ENCODE measurements around the gene ZNF652. TPM values are rescaled to one million over a fixed set of nuclear protein-coding genes. Genes with fewer than 3 reads are reported as not detected.

The ZNF652 gene
- total RNA-seq, 1 donor from 2014 or later, result 38.7 TPM

DNA sequence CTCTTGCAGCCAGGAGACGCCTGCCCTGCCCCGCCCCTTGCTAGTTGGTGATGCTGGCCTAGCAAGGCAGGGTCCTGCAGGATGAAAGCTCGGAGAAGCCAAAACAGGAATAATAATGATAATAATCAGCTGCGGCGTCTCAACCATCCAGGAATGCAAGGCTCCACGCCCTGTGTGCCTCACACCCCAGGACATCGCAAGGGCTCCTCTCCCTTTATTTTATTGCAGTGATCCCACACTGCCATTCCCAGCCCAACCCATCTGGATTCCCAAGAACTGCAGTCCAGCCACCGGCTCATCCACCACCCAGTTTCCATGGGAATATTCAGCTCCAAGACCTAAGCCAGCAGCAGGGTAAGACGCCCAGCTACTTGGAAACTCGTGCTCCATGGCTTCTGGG lies 21.0 kb upstream of the ZNF652 start:
- Mint-ChIP-seq H3K9me3 (ENCODE audit: unreplicated experiment) (peaks cover 6% of the 10 kb centered on the region), H3K27me3 (ENCODE audit: unreplicated experiment) (peaks cover 4% of the 10 kb centered on the region), H3K4me3 (ENCODE audit: unreplicated experiment) (no peak overlapping the region), H3K36me3 (ENCODE audit: unreplicated experiment) (peaks cover 3% of the 10 kb centered on the region), H3K27ac (ENCODE audit: unreplicated experiment) (no peak overlapping the region), H3K4me1 (ENCODE audit: unreplicated experiment) (no peaks in the 10 kb centered on the region)
- no peak for TF ChIP-seq CTCF (IDR thresholded peaks at IDR 0.05)
- no peak for DNase-seq (ENCODE audit: extremely low spot score, unreplicated experiment)

DNA sequence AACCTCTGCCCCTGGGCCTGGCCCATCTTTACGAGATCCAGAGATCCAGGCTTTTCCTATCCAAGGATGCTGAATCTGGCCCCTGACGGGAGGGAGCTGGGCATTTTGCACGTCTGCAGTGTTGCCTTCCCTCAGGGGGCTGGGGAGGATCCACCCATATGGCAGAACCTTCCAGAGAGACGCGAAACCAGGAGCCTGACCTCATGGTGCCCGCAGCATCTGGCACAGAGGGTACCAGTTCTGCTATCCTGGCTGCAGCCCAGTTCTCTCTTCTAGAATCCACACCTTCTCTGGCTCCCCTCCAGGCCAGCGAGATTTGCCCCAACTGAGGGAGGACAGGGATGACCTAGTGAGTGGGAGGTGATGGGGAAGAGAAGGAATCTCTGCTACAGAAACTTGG lies 20.5 kb upstream of the ZNF652 start:
- Mint-ChIP-seq H3K4me3 (ENCODE audit: unreplicated experiment) (no peak overlapping the region), H3K27ac (ENCODE audit: unreplicated experiment) (no peak overlapping the region), H3K27me3 (ENCODE audit: unreplicated experiment) (peaks cover 4% of the 10 kb centered on the region), H3K9me3 (ENCODE audit: unreplicated experiment) (peaks cover 6% of the 10 kb centered on the region), H3K36me3 (ENCODE audit: unreplicated experiment) (peaks cover 3% of the 10 kb centered on the region), H3K4me1 (ENCODE audit: unreplicated experiment) (no peaks in the 10 kb centered on the region)
- no peak for TF ChIP-seq CTCF (IDR thresholded peaks at IDR 0.05)
- no peak for DNase-seq (ENCODE audit: extremely low spot score, unreplicated experiment)

- no peak overlapping the region for H3K27ac Mint-ChIP-seq (ENCODE audit: unreplicated experiment)
Measured at GRCh38 chr17:49381793-49382192, 19.7 kb upstream of the ZNF652 start.

DNA sequence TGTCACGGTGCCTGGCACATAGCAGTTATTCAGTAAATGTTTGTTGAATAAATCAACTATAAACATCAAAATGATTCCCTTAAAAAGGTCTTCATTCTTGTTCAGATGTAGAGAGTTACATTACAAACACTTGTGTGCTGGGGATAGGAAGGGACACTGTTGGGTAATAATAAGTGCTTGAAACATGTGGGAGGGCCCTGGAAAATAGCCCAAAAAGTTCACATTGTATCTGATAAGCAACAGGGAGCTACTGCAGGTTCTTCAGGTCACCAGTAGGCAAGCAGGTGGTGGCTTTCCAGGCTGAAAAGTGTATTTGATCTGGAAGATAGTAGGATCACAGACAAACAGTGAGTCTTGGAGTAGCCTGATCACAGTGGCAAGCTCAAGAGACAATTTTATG lies 19.0 kb upstream of the ZNF652 start:
- H3K27me3 Mint-ChIP-seq (ENCODE audit: unreplicated experiment), result peaks cover 4% of the 10 kb centered on the region
- H3K9me3 Mint-ChIP-seq (ENCODE audit: unreplicated experiment), result peaks cover 6% of the 10 kb centered on the region
- no peak overlapping the region for H3K4me3 Mint-ChIP-seq (ENCODE audit: unreplicated experiment)
- no peak for DNase-seq (ENCODE audit: extremely low spot score, unreplicated experiment)
- no peaks in the 10 kb centered on the region for H3K4me1 Mint-ChIP-seq (ENCODE audit: unreplicated experiment)
- no peak for TF ChIP-seq CTCF (IDR thresholded peaks at IDR 0.05)
- peaks cover 3% of the 10 kb centered on the region for H3K36me3 Mint-ChIP-seq (ENCODE audit: unreplicated experiment)
- no peak overlapping the region for H3K27ac Mint-ChIP-seq (ENCODE audit: unreplicated experiment)

More at GRCh38 chr17:49381793-49382192, 19.7 kb upstream of the ZNF652 start:
- H3K4me3 Mint-ChIP-seq (ENCODE audit: unreplicated experiment), result no peak overlapping the region
- H3K36me3 Mint-ChIP-seq (ENCODE audit: unreplicated experiment), result peaks cover 3% of the 10 kb centered on the region
- H3K27me3 Mint-ChIP-seq (ENCODE audit: unreplicated experiment), result peaks cover 4% of the 10 kb centered on the region
- H3K9me3 Mint-ChIP-seq (ENCODE audit: unreplicated experiment), result peaks cover 6% of the 10 kb centered on the region
- DNase-seq (ENCODE audit: extremely low spot score, unreplicated experiment), result no peak
- no peak for TF ChIP-seq CTCF (IDR thresholded peaks at IDR 0.05)
- no peaks in the 10 kb centered on the region for H3K4me1 Mint-ChIP-seq (ENCODE audit: unreplicated experiment)

- TF ChIP-seq CTCF (IDR thresholded peaks at IDR 0.05), result no peak
- peaks cover 6% of the 10 kb centered on the region for H3K9me3 Mint-ChIP-seq (ENCODE audit: unreplicated experiment)
- DNase-seq (ENCODE audit: extremely low spot score, unreplicated experiment), result no peak
- peaks cover 3% of the 10 kb centered on the region for H3K36me3 Mint-ChIP-seq (ENCODE audit: unreplicated experiment)
- no peak overlapping the region for H3K4me3 Mint-ChIP-seq (ENCODE audit: unreplicated experiment)
- H3K27me3 Mint-ChIP-seq (ENCODE audit: unreplicated experiment), result peaks cover 4% of the 10 kb centered on the region
- H3K4me1 Mint-ChIP-seq (ENCODE audit: unreplicated experiment), result no peaks in the 10 kb centered on the region
- H3K27ac Mint-ChIP-seq (ENCODE audit: unreplicated experiment), result no peak overlapping the region
Measured at GRCh38 chr17:49379926-49380325, 17.9 kb upstream of the ZNF652 start.

All from osteocyte (in vitro differentiated cells).